OCI-LY1 (cell line): ENCODE measurements around the gene CCDC32.

Source experiments
- H2AFZ ChIP-seq: fragments of 200-600 bp; sonication (generic), shearing (Covaris generic); 2 replicates; pipeline ENCODE4 v1.6.0; 2014; ENCODE audit warnings: antibody characterized with exemption, mild to moderate bottlenecking, low read length
- H3F3A ChIP-seq: fragments of 200-600 bp; sonication (generic), shearing (Covaris generic); 2 replicates; pipeline ENCODE4 v1.6.0; 2014; ENCODE audit warnings: mild to moderate bottlenecking, antibody characterized with exemption, low read length, moderate library complexity; ENCODE audit not compliant: insufficient read depth
- H3K27ac ChIP-seq: fragments of 200-600 bp; sonication (generic); 2 replicates; pipeline ENCODE4 v1.5.1; 2014; ENCODE audit warnings: low read length, mixed run types, mild to moderate bottlenecking, low read depth; ENCODE audit not compliant: poor library complexity, severe bottlenecking
- H3K27me3 ChIP-seq: fragments of 200-600 bp; sonication (generic); 2 replicates; pipeline ENCODE4 v1.6.0; 2014; ENCODE audit warnings: antibody characterized with exemption, mild to moderate bottlenecking, low read length, moderate library complexity; ENCODE audit not compliant: insufficient read depth
- H3K36me3 ChIP-seq: fragments of 200-600 bp; sonication (generic); 2 replicates; pipeline ENCODE4 v1.6.1; 2014; ENCODE audit warnings: mild to moderate bottlenecking, antibody characterized with exemption, low read length, moderate library complexity, mixed read lengths; ENCODE audit not compliant: insufficient read depth
- H3K4me1 ChIP-seq: fragments of 200-600 bp; sonication (generic); 2 replicates; pipeline ENCODE4 v1.5.1; 2014; ENCODE audit warnings: mild to moderate bottlenecking, low read length, moderate library complexity; ENCODE audit not compliant: insufficient read depth, severe bottlenecking
- H3K4me2 ChIP-seq: fragments of 200-600 bp; sonication (generic), shearing (Covaris generic); 2 replicates; pipeline ENCODE4 v1.6.1; 2014; ENCODE audit warnings: low read length
- H3K4me3 ChIP-seq: fragments of 200-600 bp; sonication (generic); 2 replicates; pipeline ENCODE4 v1.5.1; 2014; ENCODE audit warnings: low read length, low read depth, mild to moderate bottlenecking, mixed read lengths; ENCODE audit not compliant: poor library complexity, severe bottlenecking
- H3K79me2 ChIP-seq: fragments of 200-600 bp; shearing (Covaris generic); 2 replicates; pipeline ENCODE4 v1.6.1; 2016; ENCODE audit warnings: mixed run types, low read length, mixed read lengths; ENCODE audit not compliant: insufficient read depth
- H3K9ac ChIP-seq: fragments of 200-600 bp; sonication (generic), shearing (Covaris generic); 2 replicates; pipeline ENCODE4 v1.6.1; 2014; ENCODE audit warnings: mild to moderate bottlenecking, low read length, mixed read lengths
- H3K9me2 ChIP-seq: fragments of 200-600 bp; sonication (generic), shearing (Covaris generic); 2 replicates; pipeline ENCODE4 v1.6.1; 2014; ENCODE audit warnings: low read depth, mild to moderate bottlenecking, low read length, mixed read lengths
- H3K9me3 ChIP-seq: fragments of 200-600 bp; shearing (Covaris generic); 2 replicates; pipeline ENCODE4 v1.6.1; 2014; ENCODE audit warnings: low read length, mixed read lengths
- H4K20me1 ChIP-seq: fragments of 200-600 bp; sonication (generic), shearing (Covaris generic); 2 replicates; pipeline ENCODE4 v1.6.0; 2016; ENCODE audit warnings: mild to moderate bottlenecking, low read length; ENCODE audit not compliant: insufficient read depth
- CTCF ChIP-seq: fragments of 200-600 bp; sonication (generic), shearing (Covaris generic); IDR thresholded peaks from 2 replicates; pipeline ENCODE4 v1.5.1; 2017; ENCODE audit warnings: mild to moderate bottlenecking, antibody characterized with exemption, low read length, moderate library complexity, mixed read lengths
- EZH2 ChIP-seq: fragments of 200-600 bp; sonication (generic), shearing (Covaris generic); IDR thresholded peaks from 2 replicates; pipeline ENCODE4 v1.8.0; 2017; ENCODE audit warnings: borderline replicate concordance, mixed run types, mild to moderate bottlenecking, antibody characterized with exemption, low read length, moderate library complexity, mixed read lengths

Gene CCDC32

GRCh38 chr15:40565333-40566238 lies 744 bp upstream of the CCDC32 start:
- peak overlapping the region; percentile 86 for H3K4me3 ChIP-seq
- no peaks in the 10 kb centered on the region for H4K20me1 ChIP-seq
- TF ChIP-seq EZH2 (no peak), CTCF (no peak)
- H3K27me3 ChIP-seq = no peaks in the 10 kb centered on the region
- peak overlapping the region; percentile 86 for H3K4me2 ChIP-seq
- H2AFZ ChIP-seq = peak overlapping the region; percentile 83; the same call in 1 of the 2 replicates
- H3K9me3 ChIP-seq = no peaks in the 10 kb centered on the region
- H3K4me1 ChIP-seq = peaks cover 49% of the 10 kb centered on the region
- peaks cover 15% of the 10 kb centered on the region; the same call in 1 of the 2 replicates for H3K36me3 ChIP-seq
- H3F3A ChIP-seq = no peaks in the 10 kb centered on the region
- H3K9me2 ChIP-seq = no peaks in the 10 kb centered on the region
- no peak overlapping the region for H3K27ac ChIP-seq
- H3K79me2 ChIP-seq = peaks cover 9% of the 10 kb centered on the region
- peak overlapping the region; percentile 59; the same call in 1 of the 2 replicates for H3K9ac ChIP-seq

GRCh38 chr15:40563426-40563825 lies 1.4 kb downstream of the CCDC32 start:
- TF ChIP-seq EZH2 = no peak
- no peak for TF ChIP-seq CTCF
- H3K9ac ChIP-seq = no peak overlapping the region
- no peak overlapping the region for H2AFZ ChIP-seq
- no peak overlapping the region for H3K27ac ChIP-seq
- peak overlapping the region; percentile 86; the same call in 1 of the 2 replicates for H3K4me2 ChIP-seq
- H3K36me3 ChIP-seq = peaks cover 20% of the 10 kb centered on the region; the same call in 1 of the 2 replicates
- H4K20me1 ChIP-seq = no peaks in the 10 kb centered on the region
- H3F3A ChIP-seq = no peaks in the 10 kb centered on the region
- H3K9me3 ChIP-seq = no peaks in the 10 kb centered on the region
- H3K9me2 ChIP-seq = no peaks in the 10 kb centered on the region
- H3K4me1 ChIP-seq = peaks cover 35% of the 10 kb centered on the region
- no peak overlapping the region for H3K4me3 ChIP-seq
- no peaks in the 10 kb centered on the region for H3K27me3 ChIP-seq
- no peaks in the 10 kb centered on the region for H3K79me2 ChIP-seq

GRCh38 chr15:40562691-40563090 lies 2.2 kb downstream of the CCDC32 start:
- Histone ChIP-seq H3F3A (no peaks in the 10 kb centered on the region), H3K36me3 (peaks cover 25% of the 10 kb centered on the region; the same call in 1 of the 2 replicates), H3K27ac (no peak overlapping the region), H3K9ac (no peak overlapping the region), H3K4me1 (peaks cover 29% of the 10 kb centered on the region), H3K4me2 (no peak overlapping the region), H4K20me1 (no peaks in the 10 kb centered on the region), H2AFZ (no peak overlapping the region), H3K79me2 (no peaks in the 10 kb centered on the region), H3K27me3 (no peaks in the 10 kb centered on the region), H3K9me3 (no peaks in the 10 kb centered on the region), H3K9me2 (no peaks in the 10 kb centered on the region), H3K4me3 (no peak overlapping the region)
- TF ChIP-seq EZH2 (no peak), CTCF (no peak)
